T-helper 1 cell treated with Interleukin-12 subunit alpha and Interleukin-12 subunit beta and Interleukin-4 antibody, amounts not matched to agents 30 ng/mL and 1 ng/mL, for 36 hours (primary cell): ENCODE measurements around the gene SHLD1. TPM values are rescaled to one million over a fixed set of nuclear protein-coding genes. Genes with fewer than 3 reads are reported as not detected.

Source experiments
- intact Hi-C: fragments of 100-400 bp; cut with micrococcal nuclease; formaldehyde crosslinking; loops from one replicate; pipeline ENCODE4 v1.15.1; 2024
- total RNA-seq: library from RNA; stranded (reverse); gene quantifications from 2 replicates; pipeline ENCODE4 v1.2.3, GENCODE V29; 2022

The SHLD1 gene
- total RNA-seq, 1 donor from 2014 or later = 12.5 TPM

DNA sequence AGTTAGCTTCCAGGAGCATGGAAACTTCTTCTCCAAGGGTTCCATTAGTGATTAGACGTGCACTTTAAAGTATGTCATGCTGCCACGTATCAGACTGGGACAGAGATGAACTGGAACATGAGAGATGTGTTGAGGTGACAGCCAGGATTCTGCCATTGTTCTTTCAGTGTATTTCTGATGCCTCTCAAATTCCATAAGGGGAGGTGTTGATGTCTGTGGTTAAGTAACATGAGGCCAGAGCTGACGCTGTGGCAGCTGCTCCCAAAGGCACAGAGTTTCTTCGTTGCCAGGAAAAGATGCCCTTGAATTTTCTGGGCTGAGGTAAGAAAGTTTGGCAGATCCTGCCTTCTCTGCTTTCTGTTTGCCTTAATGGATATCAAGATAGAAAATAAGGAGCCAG lies 136.6 kb downstream of the SHLD1 start:
- intact Hi-C loops = no loop called here

DNA sequence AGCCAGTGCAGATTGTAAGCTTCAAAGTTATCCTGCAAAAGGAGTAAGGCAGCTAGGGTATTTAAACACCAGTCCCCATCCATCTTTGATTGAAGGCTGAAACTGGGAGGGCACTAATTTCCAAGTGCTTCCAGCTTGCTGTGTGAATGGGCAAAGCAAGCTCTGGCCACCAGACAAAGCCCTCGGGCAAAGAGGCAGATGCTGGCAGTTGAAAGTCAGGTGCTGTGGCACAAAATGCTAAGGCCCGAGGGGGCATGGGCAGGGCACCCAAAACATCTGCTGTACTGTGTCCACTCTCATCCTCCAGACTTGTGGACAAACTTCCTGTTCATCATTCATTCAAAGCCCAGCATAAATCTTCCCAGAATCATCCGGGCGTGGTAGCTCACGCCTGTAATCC lies 137.2 kb downstream of the SHLD1 start:
- intact Hi-C loops = no loop called here

GRCh38 chr20:5888041-5888440 lies 137.8 kb downstream of the SHLD1 start:
- intact Hi-C loops = no loop called here

DNA sequence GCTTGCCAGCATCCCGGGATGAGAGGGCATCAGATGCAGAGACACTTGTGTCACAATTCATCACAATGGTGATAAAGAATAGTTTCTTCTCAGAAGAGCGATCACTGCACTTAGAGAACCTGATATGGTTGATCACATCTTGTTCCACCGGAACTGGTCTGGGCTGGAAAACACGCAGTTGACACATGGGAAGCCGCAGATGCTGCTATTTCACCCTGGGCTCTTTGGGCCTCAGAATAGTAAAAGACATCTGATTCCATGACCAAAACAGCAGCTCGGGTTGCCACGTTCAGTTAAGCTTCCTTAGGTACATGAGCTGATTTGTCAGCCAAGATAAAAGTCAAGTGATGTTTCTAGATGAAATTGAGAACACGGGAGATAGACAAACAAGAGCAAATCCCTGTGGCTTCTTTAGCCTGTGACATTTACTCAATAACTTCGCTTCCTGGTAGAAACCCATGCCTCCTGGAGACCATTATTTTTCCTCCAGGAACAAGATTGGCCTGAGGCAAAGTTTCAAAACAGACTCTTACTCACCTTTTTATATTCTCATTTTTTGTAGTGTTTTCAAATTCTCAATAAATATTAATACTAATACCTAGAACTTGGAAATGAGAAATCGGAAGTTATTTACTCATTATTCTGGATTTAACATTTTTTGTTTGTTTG lies 140.7 kb downstream of the SHLD1 start:
- intact Hi-C loops = no loop called here

DNA sequence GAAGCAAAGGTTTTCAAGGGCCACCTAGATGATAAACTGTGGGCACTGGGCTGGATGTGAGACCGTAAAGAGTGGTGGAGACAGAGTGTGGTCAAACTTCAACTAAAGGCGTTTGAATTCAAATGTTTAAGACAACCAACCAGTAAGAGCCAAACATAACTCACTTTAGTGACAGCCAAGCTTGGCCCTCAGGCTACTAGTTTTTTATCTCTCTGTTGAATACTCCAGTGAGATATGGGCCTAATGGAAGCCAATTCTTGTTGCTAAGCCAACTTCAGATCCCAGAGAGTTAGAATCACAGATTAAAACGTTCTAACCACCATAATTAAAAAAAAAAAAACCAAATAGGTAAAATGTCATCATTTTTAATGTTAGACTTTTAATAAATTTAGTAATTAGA lies 142.9 kb downstream of the SHLD1 start:
- intact Hi-C loops = no loop called here

- intact Hi-C loops = no loop called here
Measured at GRCh38 chr20:5893621-5894020, 143.4 kb downstream of the SHLD1 start.

DNA sequence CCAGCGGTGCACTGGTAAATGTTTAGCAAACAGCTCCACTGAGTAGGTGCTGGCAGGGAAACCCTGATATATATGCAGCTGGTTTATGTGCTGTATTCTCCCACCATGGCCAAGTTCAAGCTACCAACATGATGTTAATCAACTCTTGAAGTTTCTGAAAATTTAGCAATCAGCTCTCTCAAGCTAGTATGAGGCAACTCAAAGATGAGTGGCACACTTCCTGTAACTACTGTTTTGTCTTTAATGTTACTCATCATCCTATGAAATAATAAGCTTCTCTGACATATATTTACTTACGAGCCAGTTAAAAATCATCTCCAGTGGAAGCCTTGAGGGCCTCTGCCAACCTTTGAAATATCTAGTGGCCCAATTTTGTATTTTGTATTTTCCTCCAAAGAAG lies 145.4 kb downstream of the SHLD1 start:
- intact Hi-C loops = no loop called here

DNA sequence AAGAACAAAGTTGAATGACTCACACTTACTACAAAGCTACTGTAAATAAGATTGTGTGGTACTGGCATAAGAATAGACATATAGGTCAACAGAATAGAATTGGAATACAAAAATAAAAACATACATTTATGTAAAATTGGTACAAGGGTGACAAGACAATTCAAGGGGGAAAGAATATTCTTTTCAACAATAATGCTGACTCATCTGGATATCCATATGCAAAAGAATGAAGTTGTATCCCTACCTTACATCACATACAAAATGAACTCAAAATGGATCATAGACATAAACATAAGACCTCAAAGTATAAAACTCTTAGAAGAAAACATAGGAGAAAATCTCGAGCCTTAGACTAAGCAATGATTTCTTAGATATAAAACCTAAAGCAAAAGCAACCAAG lies 149.2 kb downstream of the SHLD1 start:
- intact Hi-C loops = no loop called here

GRCh38 chr20:5900908-5901307 lies 150.7 kb downstream of the SHLD1 start:
- intact Hi-C loops = no loop called here

GRCh38 chr20:5908981-5909380 lies 158.8 kb downstream of the SHLD1 start:
- intact Hi-C loops = no loop called here

DNA sequence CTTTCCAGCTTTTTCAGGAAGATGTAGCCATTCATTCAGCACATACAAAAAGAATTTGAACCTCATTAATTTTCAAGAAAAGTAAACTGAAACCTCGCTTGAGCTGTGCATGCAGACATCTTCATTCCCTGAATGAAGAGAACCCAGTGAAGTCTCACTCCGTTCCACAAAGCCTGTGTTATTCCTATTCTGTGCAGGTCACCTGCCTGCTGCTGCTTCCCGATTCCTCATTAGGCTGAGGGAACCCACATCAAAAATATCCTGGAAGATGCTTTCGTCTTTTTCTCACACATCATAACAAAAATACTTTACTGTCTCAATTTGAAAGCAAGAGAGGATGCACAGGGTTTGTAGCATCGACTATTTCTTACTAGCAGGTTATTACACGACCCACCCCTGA lies 160.0 kb downstream of the SHLD1 start:
- intact Hi-C loops = no loop called here

- intact Hi-C loops = no loop called here
Measured at GRCh38 chr20:5913166-5913565, 163.0 kb downstream of the SHLD1 start.

Other genes with a start within 250 kb of the SHLD1 start
- 30.8 and 34.2 TPM in 2 replicates for gene GPCPD1, start 139.4 kb upstream of the SHLD1 start, total RNA-seq
- gene CHGB, start 161.1 kb downstream of the SHLD1 start, total RNA-seq = not detected in 2 replicates
- gene TRMT6, start 200.1 kb downstream of the SHLD1 start, total RNA-seq = 18.0 and 19.9 TPM in 2 replicates
- gene MCM8, start 200.3 kb downstream of the SHLD1 start, total RNA-seq = 21.7 and 23.7 TPM in 2 replicates